HEK293 (cell line): Measurements from ENCODE around the gene RNF151.
A peak's percentile ranks its signal among the peaks of the same experiment; 100 is the strongest.

Experiments
- AEBP2 ChIP-seq: fragments of 450-650 bp; formaldehyde crosslinking; IDR thresholded peaks from 2 replicates; pipeline ENCODE4 v1.5.1; 2016; ENCODE audit warnings: missing biosample characterization, missing genetic modification characterization, borderline replicate concordance
- BCL11B ChIP-seq: fragments of 450-650 bp; formaldehyde crosslinking; IDR thresholded peaks from 2 replicates; pipeline ENCODE4 v1.5.1; 2016; ENCODE audit warnings: low read depth, missing biosample characterization, missing genetic modification characterization
- GLI2 ChIP-seq: fragments of 450-650 bp; formaldehyde crosslinking; IDR thresholded peaks from 2 replicates; pipeline ENCODE4; 2017; ENCODE audit warnings: missing biosample characterization, missing genetic modification characterization, low read depth, borderline replicate concordance
- HOXA7 ChIP-seq: sonication (generic); formaldehyde crosslinking; IDR thresholded peaks from 2 replicates; pipeline ENCODE4 v1.8.1; 2022; ENCODE audit warnings: missing genetic modification reagents, borderline replicate concordance
- INSM2 ChIP-seq: fragments of 450-650 bp; formaldehyde crosslinking; IDR thresholded peaks from 2 replicates; pipeline ENCODE4 v1.5.1; 2016; ENCODE audit warnings: missing biosample characterization, missing genetic modification characterization
- KLF7 ChIP-seq: fragments of 450-650 bp; formaldehyde crosslinking; IDR thresholded peaks from 2 replicates; pipeline ENCODE4 v1.5.1; 2016; ENCODE audit warnings: missing biosample characterization, missing genetic modification characterization, borderline replicate concordance
- MZF1 ChIP-seq: fragments of 450-650 bp; formaldehyde crosslinking; IDR thresholded peaks from 2 replicates; pipeline ENCODE4 v1.5.1; 2017; ENCODE audit warnings: missing biosample characterization, missing genetic modification characterization, borderline replicate concordance
- PRDM1 ChIP-seq: fragments of 450-650 bp; formaldehyde crosslinking; IDR thresholded peaks from 2 replicates; pipeline ENCODE4; 2016; ENCODE audit warnings: missing biosample characterization, missing genetic modification characterization
- RBAK ChIP-seq: fragments of 450-650 bp; formaldehyde crosslinking; IDR thresholded peaks from 2 replicates; pipeline ENCODE4 v1.5.1; 2016; ENCODE audit warnings: missing biosample characterization, missing genetic modification characterization
- SCRT1 ChIP-seq: fragments of 450-650 bp; formaldehyde crosslinking; IDR thresholded peaks from 2 replicates; pipeline ENCODE4 v1.5.1; 2016; ENCODE audit warnings: missing biosample characterization, missing genetic modification characterization, borderline replicate concordance
- SCRT2 ChIP-seq: fragments of 450-650 bp; formaldehyde crosslinking; IDR thresholded peaks from 2 replicates; pipeline ENCODE4 v1.5.1; 2016; ENCODE audit warnings: missing biosample characterization, missing genetic modification characterization
- ZBTB20 ChIP-seq: fragments of 450-650 bp; formaldehyde crosslinking; IDR thresholded peaks from 2 replicates; pipeline ENCODE4 v1.5.1; 2016; ENCODE audit warnings: missing biosample characterization, missing genetic modification characterization
- ZBTB21 ChIP-seq: fragments of 450-650 bp; formaldehyde crosslinking; IDR thresholded peaks from 2 replicates; pipeline ENCODE4 v1.5.1; 2017; ENCODE audit warnings: missing biosample characterization, missing genetic modification characterization
- ZBTB44 ChIP-seq: fragments of 450-650 bp; IDR thresholded peaks from 2 replicates; pipeline ENCODE4 v1.5.1; 2018; ENCODE audit warnings: missing biosample characterization, mild to moderate bottlenecking, missing genetic modification characterization
- ZNF121 ChIP-seq: fragments of 450-650 bp; formaldehyde crosslinking; IDR thresholded peaks from 2 replicates; pipeline ENCODE4 v1.5.1; 2016; ENCODE audit warnings: missing biosample characterization, missing genetic modification characterization
- ZNF138 ChIP-seq: fragments of 450-650 bp; formaldehyde crosslinking; IDR thresholded peaks from 2 replicates; pipeline ENCODE4 v1.5.1; 2016; ENCODE audit warnings: missing biosample characterization, missing genetic modification characterization, borderline replicate concordance
- ZNF140 ChIP-seq: fragments of 450-650 bp; formaldehyde crosslinking; IDR thresholded peaks from 2 replicates; pipeline ENCODE4 v1.5.1; 2016; ENCODE audit warnings: missing biosample characterization, missing genetic modification characterization
- ZNF148 ChIP-seq: fragments of 450-650 bp; formaldehyde crosslinking; IDR thresholded peaks from 2 replicates; pipeline ENCODE4 v1.5.0; 2017; ENCODE audit warnings: missing biosample characterization, missing genetic modification characterization, borderline replicate concordance
- ZNF155 ChIP-seq: fragments of 450-650 bp; formaldehyde crosslinking; IDR thresholded peaks from 2 replicates; pipeline ENCODE4 v1.5.1; 2016; ENCODE audit warnings: missing biosample characterization, missing genetic modification characterization
- ZNF16 ChIP-seq: fragments of 450-650 bp; formaldehyde crosslinking; IDR thresholded peaks from 2 replicates; pipeline ENCODE4 v1.5.1; 2016; ENCODE audit warnings: low read depth, missing biosample characterization, missing genetic modification characterization
- ZNF174 ChIP-seq: fragments of 450-650 bp; formaldehyde crosslinking; IDR thresholded peaks from 2 replicates; pipeline ENCODE4 v1.5.0; 2017; ENCODE audit warnings: missing biosample characterization, mild to moderate bottlenecking, missing genetic modification characterization
- ZNF37A ChIP-seq: fragments of 450-650 bp; IDR thresholded peaks from 2 replicates; pipeline ENCODE4 v1.5.1; 2018; ENCODE audit warnings: missing biosample characterization, missing genetic modification characterization
- ZNF530 ChIP-seq: fragments of 450-650 bp; formaldehyde crosslinking; IDR thresholded peaks from 2 replicates; pipeline ENCODE4 v1.5.1; 2016; ENCODE audit warnings: low read depth, missing biosample characterization, missing genetic modification characterization
- ZNF629 ChIP-seq: fragments of 450-650 bp; formaldehyde crosslinking; IDR thresholded peaks from 2 replicates; pipeline ENCODE4 v1.5.1; 2017; ENCODE audit warnings: missing biosample characterization, missing genetic modification characterization
- ZNF658 ChIP-seq: fragments of 450-650 bp; formaldehyde crosslinking; IDR thresholded peaks from 2 replicates; pipeline ENCODE4; 2016; ENCODE audit warnings: missing biosample characterization, missing genetic modification characterization
- ZNF777 ChIP-seq: fragments of 450-650 bp; formaldehyde crosslinking; IDR thresholded peaks from 2 replicates; pipeline ENCODE4 v1.5.1; 2017; ENCODE audit warnings: missing biosample characterization, missing genetic modification characterization, borderline replicate concordance
- TF ChIP-seq, protein P1 (sequence below): fragments of 450-650 bp; formaldehyde crosslinking; IDR thresholded peaks from 2 replicates; pipeline ENCODE4 v1.5.1; 2016; ENCODE audit warnings: missing biosample characterization, missing genetic modification characterization
- TF ChIP-seq, protein P2 (sequence below): fragments of 450-650 bp; formaldehyde crosslinking; IDR thresholded peaks from 2 replicates; pipeline ENCODE4 v1.5.1; 2016; ENCODE audit warnings: missing biosample characterization, missing genetic modification characterization

RNF151 gene

GRCh38 chr16:1989209-1990100 is 22.8 kb downstream of the RNF151 start, which contains the start of gene SYNGR3 (continued):
- TF ChIP-seq AEBP2 (tag by site-specific recombination) (no peak), ZNF121 (tag by site-specific recombination) (no peak), KLF7 (peak; percentile 67; the same call in 1 of the 2 replicates), ZNF174 (tag by site-specific recombination) (no peak), ZBTB20 (tag by site-specific recombination) (peak; percentile 14; the same call in 1 of the 2 replicates), SCRT2 (tag by site-specific recombination) (peak; percentile 98), MZF1 (tag by site-specific recombination) (no peak), INSM2 (tag by site-specific recombination) (no peak), ZBTB44 (0 out of 2 replicates have a peak, but pooled peaks have one; percentile 33), HOXA7 (CRISPR knock-in tag) (no peak), SCRT1 (tag by site-specific recombination) (peak; percentile 93), ZNF530 (tag by site-specific recombination) (no peak), ZNF148 (tag by site-specific recombination) (no peak), RBAK (tag by site-specific recombination) (no peak), BCL11B (tag by site-specific recombination) (peak; percentile 33; the same call in 1 of the 2 replicates), ZNF777 (tag by site-specific recombination) (no peak), ZNF138 (no peak), ZNF16 (tag by site-specific recombination) (no peak), ZNF37A (tag by site-specific recombination) (no peak), ZNF658 (tag by site-specific recombination) (no peak), PRDM1 (no peak), ZNF629 (no peak; the same call in 1 of the 2 replicates), ZBTB21 (tag by site-specific recombination) (no peak), ZNF155 (no peak), GLI2 (tag by site-specific recombination) (no peak), ZNF140 (tag by site-specific recombination) (no peak)
- TF ChIP-seq, protein P1, sequence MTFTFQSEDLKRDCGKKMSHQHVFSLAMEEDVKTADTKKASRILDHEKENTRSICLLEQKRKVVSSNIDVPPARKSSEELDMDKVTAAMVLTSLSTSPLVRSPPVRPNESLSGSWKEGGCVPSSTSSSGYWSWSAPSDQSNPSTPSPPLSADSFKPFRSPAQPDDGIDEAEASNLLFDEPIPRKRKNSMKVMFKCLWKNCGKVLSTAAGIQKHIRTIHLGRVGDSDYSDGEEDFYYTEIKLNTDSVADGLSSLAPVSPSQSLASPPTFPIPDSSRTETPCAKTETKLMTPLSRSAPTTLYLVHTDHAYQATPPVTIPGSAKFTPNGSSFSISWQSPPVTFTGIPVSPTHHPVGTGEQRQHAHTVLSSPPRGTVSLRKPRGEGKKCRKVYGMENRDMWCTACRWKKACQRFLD (tag by site-specific recombination): no peak
- TF ChIP-seq, protein P2, sequence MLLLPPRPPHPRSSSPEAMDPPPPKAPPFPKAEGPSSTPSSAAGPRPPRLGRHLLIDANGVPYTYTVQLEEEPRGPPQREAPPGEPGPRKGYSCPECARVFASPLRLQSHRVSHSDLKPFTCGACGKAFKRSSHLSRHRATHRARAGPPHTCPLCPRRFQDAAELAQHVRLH: no peak
